ENCODE measurements around the gene EVC. TPM values are rescaled to one million over a fixed set of nuclear protein-coding genes. Genes with fewer than 3 reads are reported as not detected.
A peak's percentile ranks its signal among the peaks of the same experiment; 100 is the strongest.

The EVC gene
- total and polyA plus RNA-seq, 2 of the 4 experiments (the other 2 are of a cell fraction) = 16.8 to 18.9 TPM

DNA sequence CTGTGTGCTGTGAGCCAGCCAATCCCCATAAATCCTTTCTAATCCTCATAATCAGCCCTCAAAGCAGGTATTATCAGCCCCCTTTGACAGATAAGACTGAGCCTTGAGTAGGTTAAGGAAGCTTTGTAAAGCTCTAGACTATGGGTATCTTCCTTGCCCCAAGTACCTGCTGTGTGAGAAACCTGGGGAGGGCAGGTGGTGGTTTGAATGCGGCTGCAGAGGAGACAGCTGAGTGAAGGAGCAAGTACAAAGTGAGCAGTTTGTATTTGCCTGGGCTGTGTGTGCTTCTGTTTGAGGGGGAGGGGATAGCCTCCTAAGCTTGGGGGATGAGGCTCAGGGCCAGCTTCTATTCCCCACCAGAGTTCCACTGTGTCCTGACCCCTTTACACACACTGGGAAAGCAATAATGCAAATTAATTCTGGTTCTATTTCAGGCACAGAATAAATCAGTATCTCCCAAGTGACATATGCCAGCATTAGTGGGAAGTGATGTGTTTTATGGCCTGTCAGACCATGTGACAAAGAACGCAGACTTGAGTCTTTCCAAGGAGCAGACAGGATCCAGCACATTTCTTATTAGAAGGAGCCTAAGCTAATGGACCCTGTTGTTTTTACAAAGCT, 63.5 kb downstream of the EVC start:
- Histone ChIP-seq H3K4me2 (ENCODE audit: low read depth, low read length) (no peak overlapping the region), H2BK15ac (ENCODE audit: low read depth, low read length) (peak overlapping the region; percentile 76; the same call in 1 of the 3 replicates), H2BK20ac (ENCODE audit: low read depth, low read length) (peak overlapping the region; percentile 98; the same call in 1 of the 2 replicates), H2BK5ac (ENCODE audit: low read depth, low read length, poor library complexity, severe bottlenecking) (peak overlapping the region; percentile 100), H4K20me1 (ENCODE audit: insufficient read depth, low read length) (no peaks in the 10 kb centered on the region), H2BK120ac (ENCODE audit: low read depth, low read length) (peak overlapping the region; percentile 99; the same call in 1 of the 2 replicates), H3K56ac (ENCODE audit: extremely low read depth, insufficient read depth, low read length) (no peak overlapping the region), H3K4me3 (ENCODE audit: insufficient read depth, low read depth, low read length) (no peak overlapping the region), H3K23ac (ENCODE audit: low read depth, low read length) (no peak overlapping the region), H4K5ac (ENCODE audit: low read depth, low read length) (peak overlapping the region; percentile 100; the same call in 1 of the 2 replicates), H3K4ac (ENCODE audit: low read depth, low read length) (peak overlapping the region; percentile 100; the same call in 1 of the 2 replicates), H3K9me3 (ENCODE audit: control insufficient read depth, insufficient read depth, low read length) (peaks cover 4% of the 10 kb centered on the region; the same call in 1 of the 2 replicates), H2AK5ac (ENCODE audit: low read depth, low read length) (peak overlapping the region; percentile 98; the same call in 1 of the 2 replicates), H3K4me1 (ENCODE audit: control insufficient read depth, insufficient read depth, low read length) (peaks cover 13% of the 10 kb centered on the region), H3K79me1 (ENCODE audit: low read depth in 1 of 2, low read length in 2 of 2) (peaks cover 9 to 39% of the 10 kb centered on the region in 2 experiments; a peak in 3 of 4 replicates), H3K27me3 (ENCODE audit: control insufficient read depth, insufficient read depth, low read length) (no peaks in the 10 kb centered on the region), H2AK9ac (replicated peaks; ENCODE audit: low read depth, low read length, poor library complexity) (peak overlapping the region; percentile 55), H3K18ac (ENCODE audit: low read depth, low read length) (peak overlapping the region; percentile 100; the same call in 1 of the 2 replicates), H3K9ac (ENCODE audit: low read depth, low read length) (no peak overlapping the region), H4K91ac (ENCODE audit: insufficient read depth, low read depth, low read length) (no peak overlapping the region), H3K14ac (replicated peaks; ENCODE audit: low read depth, low read length) (no peak overlapping the region), H3K36me3 (ENCODE audit: control insufficient read depth, insufficient read depth, low read length) (peaks cover 16% of the 10 kb centered on the region), H3K9me1 (ENCODE audit: insufficient read depth, low read length) (peaks cover 18% of the 10 kb centered on the region), H3K27ac (ENCODE audit: insufficient read depth, low read length) (peak overlapping the region; percentile 13; the same call in 1 of the 2 replicates), H2AFZ (replicated peaks; ENCODE audit: low read length, poor library complexity) (no peak overlapping the region), H4K8ac (ENCODE audit: low read depth in 2 of 2, low read length in 2 of 2) (peak overlapping the region in 1 of 2 experiments; percentile 43; a peak in 3 of 4 replicates)
- TF ChIP-seq RFX5 (IDR thresholded peaks at IDR 0.05; ENCODE audit: low read depth, low read length) = no peak
- TF ChIP-seq MAZ (IDR thresholded peaks at IDR 0.05; ENCODE audit: borderline replicate concordance, low read depth, low read length) = no peak
- no peak for TF ChIP-seq MAFK (IDR thresholded peaks at IDR 0.05; ENCODE audit: low read depth, low read length)
- TF ChIP-seq FOS (IDR thresholded peaks at IDR 0.05; ENCODE audit: low read depth, low read length) = no peak
- TF ChIP-seq, protein P1, sequence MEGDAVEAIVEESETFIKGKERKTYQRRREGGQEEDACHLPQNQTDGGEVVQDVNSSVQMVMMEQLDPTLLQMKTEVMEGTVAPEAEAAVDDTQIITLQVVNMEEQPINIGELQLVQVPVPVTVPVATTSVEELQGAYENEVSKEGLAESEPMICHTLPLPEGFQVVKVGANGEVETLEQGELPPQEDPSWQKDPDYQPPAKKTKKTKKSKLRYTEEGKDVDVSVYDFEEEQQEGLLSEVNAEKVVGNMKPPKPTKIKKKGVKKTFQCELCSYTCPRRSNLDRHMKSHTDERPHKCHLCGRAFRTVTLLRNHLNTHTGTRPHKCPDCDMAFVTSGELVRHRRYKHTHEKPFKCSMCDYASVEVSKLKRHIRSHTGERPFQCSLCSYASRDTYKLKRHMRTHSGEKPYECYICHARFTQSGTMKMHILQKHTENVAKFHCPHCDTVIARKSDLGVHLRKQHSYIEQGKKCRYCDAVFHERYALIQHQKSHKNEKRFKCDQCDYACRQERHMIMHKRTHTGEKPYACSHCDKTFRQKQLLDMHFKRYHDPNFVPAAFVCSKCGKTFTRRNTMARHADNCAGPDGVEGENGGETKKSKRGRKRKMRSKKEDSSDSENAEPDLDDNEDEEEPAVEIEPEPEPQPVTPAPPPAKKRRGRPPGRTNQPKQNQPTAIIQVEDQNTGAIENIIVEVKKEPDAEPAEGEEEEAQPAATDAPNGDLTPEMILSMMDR (conservative IDR thresholded peaks at IDR 0.05; ENCODE audit: low read depth, low read length) = no peak
- no peak for TF ChIP-seq POLR2A (IDR thresholded peaks at IDR 0.05; ENCODE audit: low read depth, low read length)
- DNase-seq (no peak), ATAC-seq (ENCODE audit: low read depth) (no peak)
- dilution Hi-C loops (cut with HindIII; ENCODE audit: low sequenced_read_pairs, unreplicated experiment) (no loop called here), intact Hi-C loops (cut with micrococcal nuclease) (no loop called here), in situ Hi-C loops (cut with MboI; ENCODE audit: low sequenced_read_pairs) (no loop called here)
- POLR2A ChIA-PET (ENCODE audit: unreplicated experiment) = no interaction called here
- no CpG with 5 or more reads among the region's 2 CpGs for WGBS, 2 experiments (ENCODE audit: extremely low coverage in 2 of 2, insufficient read length in 1 of 2)
- BruUV-seq (replicated peaks) = no TSS peak
- CTCF ChIA-PET = no interaction called here

Data from IMR-90 (cell line).